ENCODE data around the gene SLAIN1.

The SLAIN1 gene

DNA sequence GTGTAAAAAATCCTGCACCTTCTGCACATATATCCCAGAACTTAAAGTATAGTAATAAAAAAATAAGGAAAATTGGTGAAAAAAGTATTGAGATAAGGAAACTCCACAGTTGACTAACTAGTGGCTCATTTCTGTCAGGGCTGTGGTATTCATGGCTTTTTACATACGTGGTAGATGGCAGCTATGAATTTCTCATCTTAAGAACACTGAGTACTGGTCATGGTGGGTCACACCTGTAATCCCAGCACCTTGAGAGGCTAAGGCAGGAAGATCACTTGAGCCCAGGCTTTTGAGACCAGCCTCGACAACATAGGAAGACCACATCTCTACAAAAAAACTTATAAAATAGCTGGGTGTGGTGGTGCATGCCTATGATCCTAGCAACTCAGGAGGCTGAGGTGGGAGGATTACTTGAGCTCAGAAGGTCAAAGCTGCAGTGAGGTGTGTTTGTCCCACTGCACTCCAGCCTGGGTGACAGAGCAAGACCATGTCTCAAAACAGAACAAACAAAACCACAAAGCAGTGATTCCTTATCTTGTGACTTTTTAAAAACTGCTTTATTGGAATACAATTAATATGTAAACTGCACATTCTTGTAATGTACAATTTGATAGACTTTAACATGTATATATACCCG lies 16.8 kb downstream of the SLAIN1 start:
- DNase-seq (no peak), ATAC-seq (peak; percentile 52)

DNA sequence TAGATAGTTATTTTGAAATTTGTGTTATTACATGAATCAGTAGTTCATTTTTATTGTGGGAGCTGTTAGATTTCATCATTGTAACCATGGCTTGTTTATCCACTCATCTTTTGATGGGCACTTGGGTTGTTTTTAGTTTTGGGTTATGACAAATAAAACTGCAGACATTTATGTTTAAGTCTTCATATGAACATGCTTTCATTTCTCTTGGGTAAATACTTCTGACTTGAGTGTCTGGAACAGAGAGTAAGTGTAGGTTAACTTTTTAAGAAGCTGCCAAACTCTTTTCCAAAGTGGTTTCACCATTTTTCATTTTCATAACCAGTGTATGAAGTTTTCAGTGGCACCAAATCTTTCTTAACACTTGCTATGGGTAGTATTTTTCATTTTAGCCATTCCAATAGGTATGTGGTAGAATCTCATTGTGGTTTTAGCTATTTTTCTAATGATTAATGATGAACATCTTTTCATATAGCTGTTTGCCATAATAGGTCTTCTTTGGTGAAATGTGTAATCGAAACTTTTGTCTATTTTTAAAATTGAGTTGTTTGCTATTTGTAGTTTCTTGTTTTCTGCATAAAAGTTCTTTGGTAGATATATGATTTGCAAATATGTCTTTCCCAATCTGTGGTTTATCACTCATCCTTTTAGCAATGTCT lies 17.9 kb downstream of the SLAIN1 start:
- ATAC-seq: no peak

DNA sequence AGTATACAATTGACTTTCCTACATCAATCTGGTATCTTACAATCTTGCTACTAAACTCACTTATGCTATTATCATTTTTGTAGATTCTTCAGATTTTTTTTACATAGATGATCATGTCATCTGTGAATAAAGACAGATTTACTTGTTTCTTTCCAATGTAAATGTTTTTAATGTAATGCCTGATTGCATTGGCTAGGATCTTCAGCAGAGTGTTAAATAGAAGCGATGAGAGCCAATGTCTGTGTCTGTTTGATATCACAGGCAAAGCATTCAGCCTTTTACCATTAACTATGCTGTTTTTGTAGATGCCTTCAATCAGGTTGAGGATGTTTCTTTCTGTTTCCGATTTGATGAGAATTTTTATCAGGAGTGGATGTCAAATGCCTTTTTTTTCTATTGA lies 19.2 kb downstream of the SLAIN1 start:
- DNase-seq (no peak), ATAC-seq (no peak)

More for the DNA sequence above, 17.9 kb downstream of the SLAIN1 start:
- DNase-seq: no peak

DNA sequence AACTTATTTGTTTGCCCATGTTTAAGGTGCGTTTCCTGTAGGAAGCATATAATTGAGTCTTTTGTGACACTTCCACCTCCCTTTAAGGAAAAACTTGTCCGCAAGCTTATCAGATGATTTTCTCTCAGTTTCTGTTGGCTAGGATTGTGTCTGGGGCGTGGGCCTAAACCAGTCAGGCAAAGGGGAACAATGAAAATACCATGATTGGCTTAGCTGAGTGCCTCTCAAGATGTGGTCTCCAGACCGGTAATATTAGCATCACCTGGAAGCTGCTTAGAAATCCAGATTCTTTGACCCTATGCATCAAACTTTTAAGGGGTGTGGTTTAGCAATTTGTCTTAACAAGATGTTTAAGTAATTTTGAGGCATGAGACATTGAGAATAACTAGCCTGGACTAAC lies 20.0 kb downstream of the SLAIN1 start:
- no peak for ATAC-seq
- no peak for DNase-seq

DNA sequence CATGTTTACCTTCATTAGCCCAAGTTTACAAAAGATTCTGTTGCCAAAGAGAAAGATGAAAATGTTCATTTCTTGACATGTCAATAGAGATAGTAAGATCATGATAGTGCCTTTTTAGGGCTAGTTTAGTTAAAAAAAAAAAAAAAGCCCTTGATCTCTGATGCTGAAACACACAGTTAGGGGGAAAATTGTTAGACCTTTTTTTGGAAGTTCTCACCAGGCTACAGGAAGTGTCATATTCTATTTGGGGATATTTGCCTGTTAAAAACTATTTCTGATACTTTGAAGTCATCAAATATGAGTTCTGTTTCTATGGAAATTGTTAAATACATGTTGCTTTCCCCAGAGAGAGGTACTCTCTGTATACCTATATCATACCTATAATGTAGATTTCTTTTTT lies 21.6 kb downstream of the SLAIN1 start:
- DNase-seq (no peak), ATAC-seq (no peak)

DNA sequence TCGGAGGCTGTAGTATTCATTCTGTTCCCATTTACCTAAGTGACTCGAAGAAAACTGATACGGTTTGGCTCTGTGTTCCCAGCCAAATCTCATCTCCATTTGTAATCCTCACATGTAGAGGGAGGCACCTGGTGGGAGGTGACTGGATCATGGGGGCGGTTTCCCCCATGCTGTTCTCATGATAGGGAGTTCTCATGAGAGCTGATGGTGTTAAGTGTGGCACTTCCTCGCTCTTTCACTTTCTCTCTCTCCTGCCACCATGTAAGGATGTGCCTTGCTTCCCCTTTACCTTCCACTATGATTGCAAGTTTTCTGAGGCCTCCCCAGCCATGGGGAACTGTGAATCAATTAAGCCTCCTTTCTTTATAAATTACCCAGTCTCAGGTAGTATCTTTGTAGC lies 23.5 kb downstream of the SLAIN1 start:
- DNase-seq (no peak), ATAC-seq (no peak)

DNA sequence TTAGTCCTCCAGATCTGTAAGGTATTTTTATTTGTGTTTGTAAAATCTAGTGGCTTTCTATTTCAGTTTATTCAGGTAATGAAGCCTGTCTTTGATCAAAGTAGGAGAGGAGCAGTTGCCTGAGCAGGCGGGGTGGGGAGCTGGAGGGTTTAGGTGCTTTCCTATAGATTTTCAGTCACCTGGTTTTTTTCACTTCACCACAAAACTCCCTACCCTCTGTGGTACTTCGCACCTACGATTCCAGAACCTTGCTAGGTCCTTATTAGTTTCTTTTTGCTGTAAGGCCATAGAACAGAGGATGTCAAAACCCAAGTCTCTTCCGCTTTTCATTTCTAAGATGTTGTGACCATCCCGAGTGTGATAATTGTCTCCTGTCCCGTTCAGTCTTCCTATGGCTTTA lies 26.6 kb downstream of the SLAIN1 start:
- ATAC-seq (no peak), DNase-seq (no peak)

DNA sequence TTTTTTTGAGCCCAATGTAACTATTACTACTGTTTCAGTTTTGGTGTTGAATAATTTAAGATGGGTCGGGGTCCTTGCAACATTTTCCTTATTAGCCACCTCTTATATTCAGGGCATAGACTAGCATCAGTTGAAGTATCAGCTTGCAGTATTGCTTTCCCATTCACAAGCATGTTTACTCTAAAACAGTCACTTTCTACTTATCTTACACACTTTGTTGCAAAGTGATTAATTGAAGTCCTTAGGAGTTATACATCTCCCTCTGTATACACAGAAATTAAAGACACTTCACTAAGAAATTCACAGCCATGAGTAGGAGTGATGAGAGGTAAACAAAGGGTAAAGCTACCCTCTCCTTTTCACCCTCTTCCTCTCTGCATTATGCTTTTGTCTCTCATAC lies 27.6 kb downstream of the SLAIN1 start:
- ATAC-seq (no peak), DNase-seq (no peak)

DNA sequence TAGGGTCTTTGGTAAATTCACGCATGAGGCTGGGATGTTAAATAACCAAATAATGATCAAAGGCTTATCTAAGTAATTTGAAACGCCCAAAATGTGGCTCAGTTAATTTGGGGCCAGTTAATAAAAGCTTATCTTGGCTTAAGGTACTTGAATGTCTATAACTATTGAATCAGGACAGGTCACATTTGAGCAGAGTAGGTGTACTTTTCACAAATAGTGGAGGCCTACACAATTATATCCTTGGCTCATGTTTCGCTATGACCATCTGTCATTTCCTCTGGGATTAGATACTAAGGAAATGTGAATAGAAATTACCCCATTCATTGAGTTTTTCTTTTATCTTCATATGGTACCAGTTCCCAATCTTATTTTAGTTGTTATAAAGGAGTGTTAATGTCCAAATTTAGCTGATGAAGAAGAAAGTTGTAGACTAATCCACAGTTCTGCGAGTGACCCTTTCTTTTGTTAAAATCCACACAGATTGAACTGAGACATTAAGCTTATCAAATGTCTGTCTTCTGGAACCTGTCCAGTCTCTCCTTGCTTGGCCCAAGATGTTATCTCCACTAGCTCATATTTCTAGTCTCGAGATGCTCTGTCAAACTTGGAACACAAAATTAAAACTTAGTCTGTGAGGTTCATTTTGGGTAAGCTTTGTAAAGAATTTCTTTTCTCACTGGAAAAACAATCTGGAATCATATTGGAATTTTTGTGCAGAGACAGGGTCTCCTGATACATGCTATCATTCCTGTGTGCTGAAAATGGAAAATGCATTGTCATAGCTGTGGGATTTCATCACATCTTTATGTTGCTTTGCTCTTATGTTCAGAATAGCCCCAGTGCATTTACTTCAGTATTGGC lies 31.0 kb downstream of the SLAIN1 start:
- DNase-seq (no peak), ATAC-seq (no peak)

DNA sequence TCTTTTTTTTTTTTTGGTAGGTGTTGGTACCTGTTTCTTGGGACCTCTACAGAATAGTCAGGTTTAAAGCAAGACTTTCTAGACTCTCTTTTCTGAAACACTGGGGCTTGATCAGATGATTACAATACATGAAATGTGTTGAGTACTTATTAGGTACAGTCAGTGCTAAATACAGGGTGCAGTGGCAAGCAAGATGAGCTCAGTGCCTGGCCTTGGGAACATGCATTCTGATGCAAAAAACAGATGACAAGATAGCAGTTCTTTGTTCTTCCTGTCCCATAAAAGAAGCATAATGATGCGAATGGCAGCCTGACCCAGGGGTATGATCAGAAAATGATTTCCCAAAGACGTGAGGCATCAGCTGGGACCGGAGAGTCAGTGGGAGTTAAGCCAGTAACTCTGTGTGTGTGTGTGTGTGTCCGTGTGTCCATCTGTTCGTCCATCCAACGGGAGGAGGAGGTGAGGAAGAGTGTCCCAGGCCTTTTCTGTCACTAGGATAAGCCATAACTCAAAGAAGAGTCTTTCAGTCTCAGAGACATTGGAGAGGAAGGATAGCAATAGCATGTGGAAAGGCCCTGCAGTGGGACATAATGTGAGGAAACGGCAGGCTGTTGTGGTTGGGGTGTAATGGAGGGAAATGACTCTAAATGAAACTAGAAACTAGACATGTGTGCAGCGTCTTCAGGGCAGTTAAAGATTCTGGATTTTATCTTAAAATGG lies 32.2 kb downstream of the SLAIN1 start:
- ATAC-seq: peak; percentile 96
- DNase-seq: peak; percentile 33

DNA sequence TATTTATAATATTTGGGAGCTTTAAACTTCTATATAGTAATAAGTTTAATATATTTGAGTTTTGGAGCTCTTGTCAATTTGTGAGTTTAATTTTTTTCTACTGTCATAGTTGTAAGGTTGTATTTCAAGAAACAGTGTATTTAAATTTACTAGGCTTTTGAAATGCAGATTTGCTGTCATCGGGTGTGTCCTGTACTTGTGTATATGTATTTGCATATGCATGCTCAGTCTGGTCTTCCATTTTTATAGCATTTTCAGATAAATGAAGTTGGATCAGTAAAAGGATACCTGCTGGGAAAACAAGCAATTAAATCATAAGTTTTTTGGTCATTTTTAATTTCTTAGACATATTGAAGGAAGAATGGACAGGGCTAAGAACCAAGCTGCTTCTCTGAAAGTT lies 33.1 kb downstream of the SLAIN1 start:
- DNase-seq (no peak), ATAC-seq (no peak)

DNA sequence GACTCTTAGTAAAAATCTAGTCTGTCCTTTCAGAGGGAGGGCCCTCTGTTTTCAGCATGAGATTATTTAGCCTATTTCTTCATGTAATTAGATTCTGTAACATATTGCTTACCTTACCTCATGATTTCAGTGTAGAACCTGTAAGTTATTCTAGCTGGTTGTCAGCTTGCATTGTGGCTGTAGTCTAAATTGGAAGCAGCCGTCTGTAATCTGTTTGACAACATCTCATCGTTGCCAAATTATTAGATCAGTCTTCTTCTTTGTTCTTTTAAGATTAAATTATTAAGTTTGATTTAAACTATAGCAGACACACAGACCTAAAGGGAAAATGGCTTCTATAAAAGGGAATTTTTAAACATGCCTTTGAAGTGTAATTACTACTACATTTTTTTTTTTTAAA lies 34.8 kb downstream of the SLAIN1 start:
- ATAC-seq (no peak), DNase-seq (no peak)

DNA sequence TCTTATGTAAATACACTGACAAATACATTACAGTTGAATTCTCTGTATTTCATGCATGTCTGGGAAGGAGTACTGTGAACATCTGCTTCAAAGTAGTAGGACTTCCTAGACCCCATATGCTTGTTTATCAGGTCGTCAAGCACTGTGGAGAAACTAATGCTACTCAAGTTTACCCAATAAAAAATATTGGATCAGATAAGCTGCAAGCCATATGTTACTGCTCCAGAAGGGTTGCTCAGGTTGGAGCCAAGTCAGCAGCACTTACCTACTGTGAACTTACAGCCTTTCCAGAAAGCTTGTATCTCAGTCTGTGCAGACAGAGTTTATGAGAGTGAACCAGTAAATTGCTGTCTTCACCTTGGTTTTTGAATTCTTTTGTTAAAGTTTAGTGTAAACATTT lies 36.2 kb downstream of the SLAIN1 start:
- ATAC-seq (no peak), DNase-seq (no peak)

DNA sequence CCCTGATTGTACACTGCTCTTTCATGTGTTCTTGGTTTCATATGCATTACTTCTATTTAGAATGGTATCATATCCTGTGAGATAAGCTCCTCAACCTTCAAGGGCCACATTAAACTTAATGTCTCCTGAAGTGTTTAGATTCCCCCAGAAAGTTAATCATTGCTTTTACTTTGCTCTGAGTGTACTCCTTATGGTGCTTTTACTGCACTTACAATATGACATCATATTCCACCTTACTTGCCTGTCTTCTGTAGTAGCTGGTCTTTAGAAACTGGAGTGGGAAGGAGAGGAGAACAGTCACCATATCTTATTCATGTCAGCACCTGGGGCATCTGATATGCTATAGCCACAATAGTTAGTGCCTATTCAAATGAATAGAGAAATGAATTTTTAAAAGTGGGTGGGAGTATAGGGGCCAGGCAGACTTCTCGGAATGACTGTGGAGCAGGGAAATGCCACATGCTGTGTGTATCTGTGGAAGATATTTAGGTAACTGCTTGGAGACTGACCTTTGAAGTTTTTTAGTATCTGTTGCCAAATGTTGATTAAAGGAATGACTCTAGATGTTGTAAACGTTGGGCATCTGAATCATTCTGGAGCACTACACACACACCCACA lies 40.2 kb downstream of the SLAIN1 start:
- DNase-seq (no peak), ATAC-seq (peak; percentile 93)

DNA sequence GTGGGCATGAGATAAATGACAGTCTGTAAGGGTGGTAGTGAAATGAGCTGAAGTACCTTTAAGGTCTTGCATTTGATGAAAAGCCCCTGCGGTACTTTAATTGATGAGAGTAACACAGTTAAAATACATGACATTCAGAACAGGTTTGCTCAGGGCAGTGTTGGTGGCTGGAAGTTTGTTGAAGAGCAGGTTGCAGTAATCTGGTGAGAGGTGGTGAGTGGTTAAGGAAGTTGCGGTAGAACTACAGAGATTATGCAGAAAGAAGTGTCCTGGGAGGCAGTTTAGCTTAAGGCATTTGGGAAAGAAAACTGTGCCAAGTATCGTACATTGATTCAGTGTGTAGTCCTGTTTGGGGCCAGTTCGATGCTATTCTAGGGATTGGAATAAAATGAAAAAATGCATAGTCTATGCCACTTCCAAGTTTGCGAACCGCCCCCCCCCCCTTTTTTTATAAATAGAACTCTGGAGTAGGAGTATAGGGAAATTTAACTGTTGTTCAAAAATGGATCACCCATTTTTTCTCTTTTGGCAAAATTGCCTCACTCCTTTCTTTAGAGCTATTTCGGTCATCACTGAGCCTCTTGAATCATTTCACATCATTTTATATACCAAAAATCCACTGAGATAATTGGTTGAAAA lies 42.7 kb downstream of the SLAIN1 start:
- DNase-seq (no peak), ATAC-seq (no peak)

DNA sequence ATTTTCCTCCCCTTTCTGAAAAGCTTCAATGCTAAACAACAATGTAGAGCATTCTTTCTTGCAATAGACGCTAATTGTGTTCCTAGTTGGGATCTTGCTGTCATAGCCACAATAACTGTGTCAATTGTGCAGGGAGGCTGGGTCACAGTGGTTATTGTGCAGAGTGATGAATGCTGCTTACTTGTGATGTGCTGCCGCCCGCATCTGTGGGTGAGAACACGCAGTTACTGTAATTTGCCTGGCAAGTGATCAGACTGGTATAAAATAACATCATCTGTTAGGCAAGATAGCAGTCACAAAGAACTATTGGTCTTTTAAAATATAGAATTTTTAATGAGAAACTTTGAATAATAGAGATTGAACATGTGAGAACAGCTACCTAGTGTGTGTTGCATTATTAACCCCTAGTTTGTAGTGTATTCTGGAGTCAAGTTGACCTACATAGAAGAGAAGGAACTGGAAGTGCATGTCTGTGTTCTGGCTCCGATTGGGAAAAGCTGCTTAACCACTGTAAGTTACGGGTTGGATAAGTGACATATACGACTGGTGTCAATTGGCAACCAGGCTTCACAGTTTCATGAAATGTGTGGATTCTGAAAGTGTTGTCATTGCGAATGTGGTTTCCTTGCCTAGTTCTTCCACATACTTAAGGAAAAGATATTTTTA lies 43.6 kb downstream of the SLAIN1 start:
- DNase-seq: no peak
- no peak for ATAC-seq

DNA sequence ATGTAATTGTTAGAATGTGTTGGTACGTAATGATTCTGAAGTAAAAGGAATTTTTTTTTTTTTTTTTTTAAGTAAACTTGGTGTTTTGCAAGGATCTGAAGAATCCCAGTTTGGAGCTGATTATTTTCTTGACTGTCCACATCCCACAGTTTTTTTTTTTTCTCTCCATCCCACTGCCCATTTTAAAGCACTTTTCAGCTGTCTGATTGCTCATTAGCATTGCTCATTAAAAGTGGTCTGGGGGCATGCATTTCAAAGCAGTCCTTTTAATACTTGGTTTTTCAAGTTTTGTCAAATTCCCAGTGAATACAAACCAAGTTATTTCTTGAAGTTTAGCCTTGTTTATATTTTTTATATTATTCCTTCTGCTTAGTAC lies 44.1 kb downstream of the SLAIN1 start:
- DNase-seq (no peak), ATAC-seq (no peak)

DNA sequence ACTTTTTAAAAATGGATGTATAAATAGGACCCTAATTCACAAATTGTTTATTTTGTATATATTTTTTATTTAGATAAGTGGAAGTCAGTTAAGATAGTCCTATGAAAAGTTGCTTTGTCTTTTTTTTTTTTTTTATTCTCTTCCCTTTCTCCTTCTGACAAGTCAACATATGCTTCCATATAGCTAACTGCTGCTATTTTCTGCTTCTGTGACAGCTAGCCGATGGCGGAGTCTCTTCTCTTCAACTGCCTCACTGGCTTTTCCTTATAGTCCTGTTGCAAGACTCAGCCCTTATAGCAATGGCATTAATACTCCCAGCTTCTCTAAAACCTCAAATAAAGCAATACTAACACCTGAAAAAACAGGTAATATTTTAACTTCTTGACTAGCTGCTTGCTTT lies 45.3 kb downstream of the SLAIN1 start:
- ATAC-seq (no peak), DNase-seq (no peak)

DNA sequence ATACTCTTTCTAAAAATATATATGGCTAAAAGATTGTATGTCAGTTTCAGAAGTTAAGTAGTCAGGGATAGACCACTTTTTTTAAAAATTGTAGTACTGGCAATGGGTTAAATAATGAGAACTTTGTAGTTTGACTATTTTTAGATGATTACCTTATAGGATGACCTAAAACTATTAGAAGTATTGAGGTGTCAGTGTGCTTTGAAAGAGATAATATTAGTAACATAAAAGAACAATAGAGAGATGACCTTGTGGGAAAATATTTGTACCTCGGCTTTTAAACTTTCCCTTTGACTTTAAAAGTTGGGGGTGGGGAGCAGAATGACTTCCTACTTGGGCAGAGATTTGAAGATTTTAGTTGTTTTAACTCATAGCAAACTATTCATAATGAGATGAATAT lies 48.3 kb downstream of the SLAIN1 start:
- ATAC-seq: no peak

DNA sequence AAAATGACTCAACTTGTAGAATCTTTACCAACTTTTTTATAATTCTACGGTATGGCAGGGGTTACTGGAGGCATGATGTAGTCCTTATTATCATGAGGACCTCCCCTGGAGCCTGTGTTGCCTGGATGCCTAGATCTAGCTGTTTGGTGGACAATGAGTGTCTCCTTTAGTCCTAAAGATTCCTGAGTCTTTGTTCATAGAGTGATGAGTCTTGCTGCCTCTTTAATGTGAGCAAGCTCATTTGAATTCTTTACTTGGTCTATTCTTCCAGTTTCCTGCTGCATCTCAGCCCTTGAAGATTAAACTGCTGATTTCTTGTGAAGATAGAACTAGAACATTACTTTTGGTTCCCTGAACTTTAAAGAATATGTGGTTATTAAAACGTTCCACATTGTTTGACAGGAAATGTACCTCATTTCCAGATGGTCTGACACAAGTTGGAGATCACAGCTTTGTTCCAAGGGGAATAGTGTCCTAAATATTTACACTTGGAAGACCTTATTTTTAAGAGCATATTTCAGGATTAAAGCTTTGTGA lies 51.9 kb downstream of the SLAIN1 start:
- DNase-seq (no peak), ATAC-seq (no peak)

More for the DNA sequence above, 48.3 kb downstream of the SLAIN1 start:
- DNase-seq: no peak
